Tibial artery (tissue), 4 donors: ENCODE data around the gene SELP.

Source experiments
- DNase-seq, 2 donors: peaks; one replicate each; pipeline ENCODE4 v3.0.0-alpha.2; 2019
- H3K27ac ChIP-seq, 2 donors: fragments of 200-600 bp; sonication (generic) in 1 of 2; 1 replicate in 1 of 2; 2 replicates in 1 of 2; pipeline ENCODE4 v1.5.1; 2018 to 2019; ENCODE audit warnings: mild to moderate bottlenecking in 1 of 2
- H3K27me3 ChIP-seq, 2 donors: fragments of 200-600 bp; sonication (generic) in 1 of 2; one replicate each; pipeline versions ENCODE4 v1.5.1 to v1.6.0; 2016 to 2019
- H3K36me3 ChIP-seq, 3 donors: fragments of 200-600 bp; sonication (generic) in 2 of 3; one replicate each; pipeline ENCODE4 v1.5.1; 2016 to 2019; ENCODE audit warnings: mild to moderate bottlenecking in 2 of 3
- H3K4me1 ChIP-seq, 4 donors: fragments of 200-600 bp; sonication (generic) in 2 of 4; 1 replicate in 3 of 4; 2 replicates in 1 of 4; pipeline ENCODE4 v1.5.1; 2016 to 2019
- H3K4me3 ChIP-seq, 2 donors: fragments of 200-600 bp; sonication (generic) in 1 of 2; 1 replicate in 1 of 2; 2 replicates in 1 of 2; pipeline ENCODE4 v1.5.1; 2018 to 2019; ENCODE audit warnings: mild to moderate bottlenecking in 2 of 2
- H3K9me3 ChIP-seq, 3 donors: fragments of 200-600 bp; sonication (generic) in 1 of 3; one replicate each; pipeline ENCODE4 v1.5.1; 2016 to 2019
- intact Hi-C: fragments of 100-400 bp; cut with DNase I; formaldehyde crosslinking; loops from one replicate; pipeline ENCODE4 v1.15.0; 2023; ENCODE audit warnings: low total_unique reads
- TF ChIP-seq, protein P1 (sequence below), 2 experiments: fragments of 200-600 bp in 1 of 2; fragments of 450-650 bp in 1 of 2; IDR thresholded peaks; one replicate each; pipeline ENCODE4 v1.5.1; 2017 to 2019; ENCODE audit warnings: antibody characterized with exemption in 2 of 2, mild to moderate bottlenecking in 1 of 2, moderate library complexity in 1 of 2

Gene SELP

DNA sequence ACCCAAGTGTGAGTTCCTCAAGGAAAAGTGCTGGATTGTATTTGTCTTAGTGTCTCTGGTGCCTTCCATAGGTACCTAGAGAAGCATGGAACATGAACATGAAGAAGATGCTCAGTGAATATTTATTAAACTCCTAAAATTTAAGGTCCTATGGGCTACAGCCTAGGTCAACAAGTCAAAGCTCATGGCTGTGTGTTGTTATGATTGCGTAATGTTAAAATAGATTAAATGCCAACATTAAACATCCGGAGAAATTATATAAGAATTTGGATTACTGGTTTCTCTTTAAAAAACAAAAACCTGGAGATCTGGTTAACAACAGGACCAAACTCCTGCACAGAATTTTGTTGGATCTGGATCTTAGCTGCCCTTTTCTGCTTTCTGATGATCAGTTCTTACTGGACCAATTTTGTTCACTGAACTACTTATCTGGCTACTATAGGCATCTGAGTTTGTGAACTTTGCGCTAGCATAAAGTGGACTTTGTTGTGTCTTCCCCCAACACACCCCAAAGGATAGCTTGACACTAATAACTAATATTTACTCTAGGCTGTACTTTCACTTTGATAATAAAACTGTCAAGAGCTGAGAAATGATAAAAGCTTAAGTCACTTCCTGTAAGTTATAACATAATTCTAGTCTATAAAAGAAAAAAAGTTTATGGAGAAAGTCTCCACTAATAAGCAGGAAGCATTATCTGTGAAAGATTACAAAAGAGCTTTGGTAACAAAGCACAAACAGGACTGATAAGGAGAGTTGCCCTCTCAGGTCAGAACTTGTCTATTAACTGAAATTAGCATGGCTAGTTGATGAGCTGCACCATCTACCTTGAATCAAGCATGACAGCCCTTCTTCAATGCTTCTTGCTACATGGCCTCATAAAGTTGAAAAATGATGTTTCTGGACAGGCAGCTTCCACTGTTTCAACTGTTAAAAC, 64.3 kb downstream of the SELP start:
- peaks cover 0 to 2% of the 10 kb centered on the region in 2 donors for H3K27me3 ChIP-seq
- no peak overlapping the region for H3K27ac ChIP-seq
- H3K4me3 ChIP-seq: no peak overlapping the region
- H3K4me1 ChIP-seq: no peaks in the 10 kb centered on the region
- no peak for DNase-seq
- intact Hi-C loops: no loop called here
- no peaks in the 10 kb centered on the region for H3K36me3 ChIP-seq
- H3K9me3 ChIP-seq: peaks cover 0 to 7% (median 0%) of the 10 kb centered on the region in 3 donors
- TF ChIP-seq, protein P1, sequence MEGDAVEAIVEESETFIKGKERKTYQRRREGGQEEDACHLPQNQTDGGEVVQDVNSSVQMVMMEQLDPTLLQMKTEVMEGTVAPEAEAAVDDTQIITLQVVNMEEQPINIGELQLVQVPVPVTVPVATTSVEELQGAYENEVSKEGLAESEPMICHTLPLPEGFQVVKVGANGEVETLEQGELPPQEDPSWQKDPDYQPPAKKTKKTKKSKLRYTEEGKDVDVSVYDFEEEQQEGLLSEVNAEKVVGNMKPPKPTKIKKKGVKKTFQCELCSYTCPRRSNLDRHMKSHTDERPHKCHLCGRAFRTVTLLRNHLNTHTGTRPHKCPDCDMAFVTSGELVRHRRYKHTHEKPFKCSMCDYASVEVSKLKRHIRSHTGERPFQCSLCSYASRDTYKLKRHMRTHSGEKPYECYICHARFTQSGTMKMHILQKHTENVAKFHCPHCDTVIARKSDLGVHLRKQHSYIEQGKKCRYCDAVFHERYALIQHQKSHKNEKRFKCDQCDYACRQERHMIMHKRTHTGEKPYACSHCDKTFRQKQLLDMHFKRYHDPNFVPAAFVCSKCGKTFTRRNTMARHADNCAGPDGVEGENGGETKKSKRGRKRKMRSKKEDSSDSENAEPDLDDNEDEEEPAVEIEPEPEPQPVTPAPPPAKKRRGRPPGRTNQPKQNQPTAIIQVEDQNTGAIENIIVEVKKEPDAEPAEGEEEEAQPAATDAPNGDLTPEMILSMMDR (IDR thresholded peaks at IDR 0.05): no peak

DNA sequence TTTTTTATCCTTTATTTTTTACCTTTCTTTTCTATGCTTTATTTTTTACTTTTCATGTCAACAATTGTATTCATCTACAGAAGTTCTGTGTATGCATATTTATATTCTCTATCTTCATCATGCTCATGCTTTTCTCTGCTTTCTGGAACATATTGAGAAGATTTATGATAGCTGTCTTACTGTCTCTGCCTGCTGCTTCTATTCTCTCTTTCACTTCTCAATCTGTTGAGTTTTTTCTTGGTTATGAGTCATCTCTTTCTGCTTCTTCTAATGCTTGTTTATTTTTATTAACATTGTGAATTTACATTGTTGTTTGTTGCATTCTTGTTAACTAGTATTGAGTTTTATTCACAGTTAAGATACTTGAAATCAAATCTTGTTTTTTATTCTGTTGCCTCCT, 66.3 kb downstream of the SELP start:
- no peaks in the 10 kb centered on the region for H3K36me3 ChIP-seq
- no peaks in the 10 kb centered on the region for H3K4me1 ChIP-seq
- intact Hi-C loops: no loop called here
- H3K27ac ChIP-seq: no peak overlapping the region
- H3K4me3 ChIP-seq: no peak overlapping the region
- peaks cover 0 to 7% (median 0%) of the 10 kb centered on the region in 3 donors for H3K9me3 ChIP-seq
- TF ChIP-seq, protein P1 (IDR thresholded peaks at IDR 0.05): no peak
- peaks cover 0 to 2% of the 10 kb centered on the region in 2 donors for H3K27me3 ChIP-seq
- DNase-seq: no peak

DNA sequence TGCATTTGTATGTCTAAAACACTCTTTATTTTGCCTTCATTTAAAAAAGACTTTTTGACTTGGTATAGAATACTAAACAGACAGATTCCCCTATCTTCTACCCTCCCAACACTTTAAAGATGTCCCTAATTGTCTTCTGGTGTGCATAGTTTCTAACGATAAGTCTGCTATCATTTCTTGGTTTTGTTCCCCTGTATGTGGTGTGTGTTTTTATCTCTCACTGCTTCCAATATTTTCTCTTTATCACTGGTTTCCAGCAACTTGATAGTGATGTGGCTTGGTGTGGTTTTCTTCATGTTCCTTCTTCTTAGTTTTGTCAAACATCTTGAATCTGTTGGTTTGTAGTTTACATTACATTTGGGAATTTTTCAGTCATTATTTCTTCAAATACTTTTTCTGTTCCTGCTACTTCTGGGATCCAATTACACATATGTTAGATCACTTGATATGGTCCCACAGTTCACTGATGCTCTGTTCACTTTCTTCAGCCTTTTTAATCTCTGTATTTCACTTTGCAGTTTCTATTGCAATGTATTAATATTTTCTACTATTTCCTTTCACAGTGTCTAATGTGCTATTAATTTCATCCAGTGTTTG, 66.8 kb downstream of the SELP start:
- Histone ChIP-seq H3K36me3 (no peaks in the 10 kb centered on the region), H3K27ac (no peak overlapping the region), H3K27me3 (peaks cover 0 to 2% of the 10 kb centered on the region in 2 donors), H3K4me1 (no peaks in the 10 kb centered on the region), H3K9me3 (peaks cover 0 to 7% (median 0%) of the 10 kb centered on the region in 3 donors), H3K4me3 (no peak overlapping the region)
- TF ChIP-seq, protein P1 (IDR thresholded peaks at IDR 0.05): no peak
- intact Hi-C loops: no loop called here
- no peak for DNase-seq

DNA sequence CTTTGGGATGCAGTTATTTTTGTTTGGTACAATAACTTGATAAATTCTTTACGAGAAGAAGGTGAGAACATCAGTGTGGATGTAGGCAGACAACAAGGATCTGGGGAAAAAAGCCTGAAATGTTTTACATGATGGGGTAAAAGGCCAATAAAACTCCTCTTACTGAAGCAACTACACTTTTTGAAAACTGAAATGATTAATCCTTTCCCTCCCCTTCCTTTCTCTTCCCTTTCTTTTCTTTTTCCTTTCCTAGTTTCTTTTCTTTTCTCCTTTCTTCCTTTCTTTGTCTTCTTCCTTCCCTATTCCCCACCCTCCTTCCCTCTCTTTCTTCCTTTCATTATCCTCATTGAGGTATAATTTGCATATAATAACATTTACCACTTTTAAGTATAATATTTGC, 68.2 kb downstream of the SELP start:
- no peaks in the 10 kb centered on the region for H3K36me3 ChIP-seq
- no peak overlapping the region for H3K4me3 ChIP-seq
- no peak for DNase-seq
- peaks cover 0 to 2% of the 10 kb centered on the region in 2 donors for H3K27me3 ChIP-seq
- TF ChIP-seq, protein P1 (IDR thresholded peaks at IDR 0.05): no peak
- intact Hi-C loops: no loop called here
- H3K27ac ChIP-seq: no peak overlapping the region
- H3K4me1 ChIP-seq: no peaks in the 10 kb centered on the region
- H3K9me3 ChIP-seq: peaks cover 0 to 7% (median 0%) of the 10 kb centered on the region in 3 donors

DNA sequence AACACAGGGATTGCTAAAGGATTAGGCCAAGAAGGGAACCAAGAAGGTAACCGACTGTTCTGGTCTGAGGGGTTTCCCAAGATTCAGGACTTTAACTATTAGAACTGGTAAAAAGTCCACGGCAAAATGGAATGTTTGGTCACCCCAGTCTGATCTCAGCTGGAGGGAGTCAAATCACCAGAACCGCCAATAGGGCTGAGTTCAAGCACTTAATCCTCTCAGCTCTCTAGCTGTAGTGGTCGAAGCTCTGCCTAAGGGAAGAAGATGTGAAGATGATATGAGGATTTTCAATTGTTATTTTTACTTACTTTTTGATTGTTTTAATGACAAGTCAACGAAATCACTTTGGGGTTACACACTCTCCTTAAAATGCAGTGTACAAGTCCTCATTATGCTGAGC, 72.8 kb downstream of the SELP start:
- DNase-seq: no peak
- Histone ChIP-seq H3K27me3 (no peaks in the 10 kb centered on the region), H3K9me3 (no peaks in the 10 kb centered on the region), H3K4me1 (no peaks in the 10 kb centered on the region), H3K36me3 (no peaks in the 10 kb centered on the region), H3K4me3 (no peak overlapping the region), H3K27ac (no peak overlapping the region)
- TF ChIP-seq, protein P1 (IDR thresholded peaks at IDR 0.05): no peak
- intact Hi-C loops: no loop called here
